ENCODE results near the gene NCBP3.
A peak's percentile ranks its signal among the peaks of the same experiment; 100 is the strongest.

The NCBP3 gene

GRCh38 chr17:3765981-3766380, 80.1 kb downstream of the NCBP3 start:
- Histone ChIP-seq H3K4ac (ENCODE audit: low read depth in 1 of 2, low read length in 2 of 2) (no peak overlapping the region), H2AK5ac (ENCODE audit: low read length, severe bottlenecking) (no peak overlapping the region)
- 91% methylated on average over 9 of the region's 9 CpGs for WGBS

GRCh38 chr17:3763777-3764170, 82.3 kb downstream of the NCBP3 start:
- no peak for DNase-seq
- WGBS: 66% methylated on average over 2 of the region's 3 CpGs
- H3K27ac ChIP-seq (ENCODE audit: low read length, poor library complexity, severe bottlenecking): no peak overlapping the region

More at GRCh38 chr17:3765981-3766380, 80.1 kb downstream of the NCBP3 start:
- Histone ChIP-seq H3K36me3 (ENCODE audit: control insufficient read depth in 1 of 2, insufficient read depth in 2 of 2, low read depth in 1 of 2, low read length in 2 of 2) (no peaks in the 10 kb centered on the region), H3K9me3 (ENCODE audit: control insufficient read depth, low read length) (no peaks in the 10 kb centered on the region), H3K79me1 (replicated peaks; ENCODE audit: low read length, poor library complexity, severe bottlenecking) (no peaks in the 10 kb centered on the region), H3K23ac (ENCODE audit: low read length in 2 of 2) (no peak overlapping the region), H2BK5ac (ENCODE audit: low read depth, low read length, poor library complexity, severe bottlenecking) (no peak overlapping the region), H4K91ac (ENCODE audit: low read length) (no peak overlapping the region), H3K4me2 (ENCODE audit: low read length, poor library complexity, severe bottlenecking) (no peak overlapping the region), H3K4me1 (ENCODE audit: control insufficient read depth, insufficient read depth, low read depth, low read length) (peaks cover 3% of the 10 kb centered on the region), H2AFZ (ENCODE audit: low read depth, low read length) (no peak overlapping the region), H3K27me3 (ENCODE audit: control insufficient read depth in 1 of 2, insufficient read depth in 1 of 2, low read length in 2 of 2) (peaks cover 0 to 49% of the 10 kb centered on the region in 2 experiments), H3K14ac (ENCODE audit: low read length in 2 of 2) (no peak overlapping the region), H2BK120ac (ENCODE audit: low read depth, low read length) (no peak overlapping the region), H2BK15ac (ENCODE audit: low read depth, poor library complexity, severe bottlenecking) (no peak overlapping the region), H3K9ac (ENCODE audit: low read length) (no peak overlapping the region), H2BK12ac (ENCODE audit: low read length in 2 of 2) (no peak overlapping the region), H3K27ac (ENCODE audit: low read length, poor library complexity, severe bottlenecking) (no peak overlapping the region), H3K4me3 (ENCODE audit: insufficient read depth in 1 of 2, low read depth in 1 of 2, low read length in 2 of 2) (no peak overlapping the region), H4K8ac (ENCODE audit: low read length) (no peak overlapping the region), H3K18ac (ENCODE audit: low read depth in 1 of 2, low read length in 2 of 2) (no peak overlapping the region)
- DNase-seq: no peak

GRCh38 chr17:3762922-3763776, 82.9 kb downstream of the NCBP3 start:
- Histone ChIP-seq H4K91ac (ENCODE audit: low read length) (no peak overlapping the region), H3K23ac (ENCODE audit: low read length in 2 of 2) (no peak overlapping the region), H2AK5ac (ENCODE audit: low read length, severe bottlenecking) (no peak overlapping the region), H3K9ac (ENCODE audit: low read length) (no peak overlapping the region), H2AFZ (ENCODE audit: low read depth, low read length) (no peak overlapping the region), H3K27me3 (ENCODE audit: control insufficient read depth in 1 of 2, insufficient read depth in 1 of 2, low read length in 2 of 2) (peaks cover 0 to 39% of the 10 kb centered on the region in 2 experiments), H3K27ac (ENCODE audit: low read length, poor library complexity, severe bottlenecking) (no peak overlapping the region), H2BK12ac (ENCODE audit: low read length in 2 of 2) (no peak overlapping the region), H3K18ac (ENCODE audit: low read depth in 1 of 2, low read length in 2 of 2) (no peak overlapping the region), H2BK120ac (ENCODE audit: low read depth, low read length) (no peak overlapping the region), H3K4me1 (ENCODE audit: control insufficient read depth, insufficient read depth, low read depth, low read length) (no peaks in the 10 kb centered on the region), H2BK15ac (ENCODE audit: low read depth, poor library complexity, severe bottlenecking) (no peak overlapping the region), H3K9me3 (ENCODE audit: control insufficient read depth, low read length) (peaks cover 9% of the 10 kb centered on the region), H3K79me1 (replicated peaks; ENCODE audit: low read length, poor library complexity, severe bottlenecking) (no peaks in the 10 kb centered on the region), H3K14ac (ENCODE audit: low read length in 2 of 2) (no peak overlapping the region), H4K8ac (ENCODE audit: low read length) (no peak overlapping the region), H2BK5ac (ENCODE audit: low read depth, low read length, poor library complexity, severe bottlenecking) (no peak overlapping the region), H3K4me2 (ENCODE audit: low read length, poor library complexity, severe bottlenecking) (no peak overlapping the region), H3K36me3 (ENCODE audit: control insufficient read depth in 1 of 2, insufficient read depth in 2 of 2, low read depth in 1 of 2, low read length in 2 of 2) (no peaks in the 10 kb centered on the region), H3K4ac (ENCODE audit: low read depth in 1 of 2, low read length in 2 of 2) (no peak overlapping the region), H3K4me3 (ENCODE audit: insufficient read depth in 1 of 2, low read depth in 1 of 2, low read length in 2 of 2) (no peak overlapping the region)
- 91% methylated on average over 9 of the region's 14 CpGs for WGBS
- no peak for DNase-seq

More at GRCh38 chr17:3763777-3764170, 82.3 kb downstream of the NCBP3 start:
- Histone ChIP-seq H2BK15ac (ENCODE audit: low read depth, poor library complexity, severe bottlenecking) (no peak overlapping the region), H2BK12ac (ENCODE audit: low read length in 2 of 2) (no peak overlapping the region), H3K4me3 (ENCODE audit: insufficient read depth in 1 of 2, low read depth in 1 of 2, low read length in 2 of 2) (no peak overlapping the region), H3K4me1 (ENCODE audit: control insufficient read depth, insufficient read depth, low read depth, low read length) (no peaks in the 10 kb centered on the region), H3K14ac (ENCODE audit: low read length in 2 of 2) (no peak overlapping the region), H3K79me1 (replicated peaks; ENCODE audit: low read length, poor library complexity, severe bottlenecking) (no peaks in the 10 kb centered on the region), H3K36me3 (ENCODE audit: control insufficient read depth in 1 of 2, insufficient read depth in 2 of 2, low read depth in 1 of 2, low read length in 2 of 2) (no peaks in the 10 kb centered on the region), H3K18ac (ENCODE audit: low read depth in 1 of 2, low read length in 2 of 2) (no peak overlapping the region), H3K4ac (ENCODE audit: low read depth in 1 of 2, low read length in 2 of 2) (no peak overlapping the region), H4K91ac (ENCODE audit: low read length) (no peak overlapping the region), H2AK5ac (ENCODE audit: low read length, severe bottlenecking) (no peak overlapping the region), H3K9me3 (ENCODE audit: control insufficient read depth, low read length) (peaks cover 9% of the 10 kb centered on the region), H2BK5ac (ENCODE audit: low read depth, low read length, poor library complexity, severe bottlenecking) (no peak overlapping the region), H4K8ac (ENCODE audit: low read length) (no peak overlapping the region), H2BK120ac (ENCODE audit: low read depth, low read length) (no peak overlapping the region), H3K4me2 (ENCODE audit: low read length, poor library complexity, severe bottlenecking) (no peak overlapping the region), H3K9ac (ENCODE audit: low read length) (no peak overlapping the region), H3K23ac (ENCODE audit: low read length in 2 of 2) (no peak overlapping the region), H2AFZ (ENCODE audit: low read depth, low read length) (no peak overlapping the region), H3K27me3 (ENCODE audit: control insufficient read depth in 1 of 2, insufficient read depth in 1 of 2, low read length in 2 of 2) (peaks cover 0 to 46% of the 10 kb centered on the region in 2 experiments)

GRCh38 chr17:3761918-3762380, 84.1 kb downstream of the NCBP3 start:
- WGBS: 84% methylated on average over 16 of the region's 16 CpGs
- no peak overlapping the region for H4K91ac ChIP-seq (ENCODE audit: low read length)
- H2BK5ac ChIP-seq (ENCODE audit: low read depth, low read length, poor library complexity, severe bottlenecking): no peak overlapping the region
- no peak overlapping the region for H2BK12ac ChIP-seq (ENCODE audit: low read length in 2 of 2)
- no peak overlapping the region for H4K8ac ChIP-seq (ENCODE audit: low read length)
- no peak overlapping the region for H3K4ac ChIP-seq (ENCODE audit: low read depth in 1 of 2, low read length in 2 of 2)
- H3K9ac ChIP-seq (ENCODE audit: low read length): no peak overlapping the region
- no peak overlapping the region for H3K4me2 ChIP-seq (ENCODE audit: low read length, poor library complexity, severe bottlenecking)
- no peaks in the 10 kb centered on the region for H3K36me3 ChIP-seq (ENCODE audit: control insufficient read depth in 1 of 2, insufficient read depth in 2 of 2, low read depth in 1 of 2, low read length in 2 of 2)
- no peaks in the 10 kb centered on the region for H3K79me1 ChIP-seq (replicated peaks; ENCODE audit: low read length, poor library complexity, severe bottlenecking)
- peak overlapping the region in 1 of 2 experiments; percentile 32 for H3K23ac ChIP-seq (ENCODE audit: low read length in 2 of 2)
- H3K27ac ChIP-seq (ENCODE audit: low read length, poor library complexity, severe bottlenecking): no peak overlapping the region
- H3K14ac ChIP-seq (ENCODE audit: low read length in 2 of 2): peak overlapping the region in 1 of 2 experiments; percentile 83
- H2AFZ ChIP-seq (ENCODE audit: low read depth, low read length): no peak overlapping the region
- H2BK15ac ChIP-seq (ENCODE audit: low read depth, poor library complexity, severe bottlenecking): no peak overlapping the region
- H3K18ac ChIP-seq (ENCODE audit: low read depth in 1 of 2, low read length in 2 of 2): no peak overlapping the region
- peaks cover 6 to 45% of the 10 kb centered on the region in 2 experiments for H3K27me3 ChIP-seq (ENCODE audit: control insufficient read depth in 1 of 2, insufficient read depth in 1 of 2, low read length in 2 of 2)
- no peak overlapping the region for H2AK5ac ChIP-seq (ENCODE audit: low read length, severe bottlenecking)
- no peak for DNase-seq
- H3K9me3 ChIP-seq (ENCODE audit: control insufficient read depth, low read length): peaks cover 9% of the 10 kb centered on the region
- H2BK120ac ChIP-seq (ENCODE audit: low read depth, low read length): no peak overlapping the region
- H3K4me1 ChIP-seq (ENCODE audit: control insufficient read depth, insufficient read depth, low read depth, low read length): no peaks in the 10 kb centered on the region
- H3K4me3 ChIP-seq (ENCODE audit: insufficient read depth in 1 of 2, low read depth in 1 of 2, low read length in 2 of 2): no peak overlapping the region
